Heart left ventricle (tissue), 13 donors: ENCODE measurements around the gene SRRM5.

Experiments used
- POLR2A ChIP-seq, 2 donors: fragments of 450-650 bp; IDR thresholded peaks; one replicate each; pipeline ENCODE4 v1.6.1; 2017; ENCODE audit warnings: antibody characterized with exemption in 2 of 2, mild to moderate bottlenecking in 2 of 2, moderate library complexity in 2 of 2
- TF ChIP-seq, protein P1 (sequence below), 12 donors: fragments of 200-600 bp; sonication (generic) in 4 of 12; IDR thresholded peaks; one replicate each; pipeline versions ENCODE4 v1.5.0 to v1.8.0; 2018 to 2022; ENCODE audit warnings: antibody characterized with exemption in 12 of 12, mild to moderate bottlenecking in 5 of 12
- donor health status: ischemic (EF 13 %, LVEDD 7.1; RV severe dilation, severe dysfunction).
- donor health status: DM: no; HTN: yes; CAD: no.
- donor health status: DM: no; HTN: no; CAD: no.
- donor health status: ischemic (EF 25% LVEDD 6.9; RV normal size, moderate dysfunction).
- donor health status: ischemic (EF 25% LVEDD 5.7; RV mildly dilated, moderate dysfunction).
- donor health status: ischemic (EF 35%, LVEDD 5.7; RV mildly dilated, moderate dysfunction).
- donor health status: nonischemic (EF 11% LVEDD 7.7; RV severe dilation, severe dysfunction).
- donor health status: DM: yes; HTN: yes; CAD: no.
- donor health status: PGD.
- donor health status: ischemic (EF 29% LVEDD 5.4; RV normal size, mild dysfunction).
- donor health status: nonischemic (EF 23%, LVEDD 6.1; RV moderate dilation, normal function).

DNA sequence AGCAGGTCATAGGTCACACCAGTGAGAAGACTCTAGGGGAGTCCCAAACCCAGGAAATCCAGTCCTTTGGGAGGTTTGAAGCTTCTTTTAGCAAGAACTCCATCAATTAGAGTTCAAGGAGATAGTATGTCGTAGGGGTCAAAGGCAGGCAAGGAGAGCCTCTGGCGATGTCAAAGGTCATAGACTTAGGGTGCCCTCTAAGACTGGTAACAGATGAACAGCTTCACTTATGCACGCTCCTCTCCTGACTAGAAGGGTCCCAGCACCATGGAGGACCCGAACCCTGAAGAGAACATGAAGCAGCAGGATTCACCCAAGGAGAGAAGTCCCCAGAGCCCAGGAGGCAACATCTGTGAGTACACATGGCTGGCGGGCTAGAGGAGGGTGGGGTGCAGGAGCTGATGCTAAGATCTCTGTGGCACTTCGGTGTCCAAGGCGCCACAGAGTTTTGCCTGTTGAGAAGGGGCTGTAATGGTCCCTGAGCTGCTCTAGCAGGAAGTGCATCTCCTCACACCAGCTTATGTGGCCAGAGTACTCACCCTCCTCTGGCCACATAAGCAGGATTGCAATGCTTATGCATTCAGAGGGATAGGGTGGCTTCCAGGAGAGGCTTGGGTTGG, 14.9 kb upstream of the SRRM5 start:
- TF ChIP-seq, protein P1, sequence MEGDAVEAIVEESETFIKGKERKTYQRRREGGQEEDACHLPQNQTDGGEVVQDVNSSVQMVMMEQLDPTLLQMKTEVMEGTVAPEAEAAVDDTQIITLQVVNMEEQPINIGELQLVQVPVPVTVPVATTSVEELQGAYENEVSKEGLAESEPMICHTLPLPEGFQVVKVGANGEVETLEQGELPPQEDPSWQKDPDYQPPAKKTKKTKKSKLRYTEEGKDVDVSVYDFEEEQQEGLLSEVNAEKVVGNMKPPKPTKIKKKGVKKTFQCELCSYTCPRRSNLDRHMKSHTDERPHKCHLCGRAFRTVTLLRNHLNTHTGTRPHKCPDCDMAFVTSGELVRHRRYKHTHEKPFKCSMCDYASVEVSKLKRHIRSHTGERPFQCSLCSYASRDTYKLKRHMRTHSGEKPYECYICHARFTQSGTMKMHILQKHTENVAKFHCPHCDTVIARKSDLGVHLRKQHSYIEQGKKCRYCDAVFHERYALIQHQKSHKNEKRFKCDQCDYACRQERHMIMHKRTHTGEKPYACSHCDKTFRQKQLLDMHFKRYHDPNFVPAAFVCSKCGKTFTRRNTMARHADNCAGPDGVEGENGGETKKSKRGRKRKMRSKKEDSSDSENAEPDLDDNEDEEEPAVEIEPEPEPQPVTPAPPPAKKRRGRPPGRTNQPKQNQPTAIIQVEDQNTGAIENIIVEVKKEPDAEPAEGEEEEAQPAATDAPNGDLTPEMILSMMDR (IDR thresholded peaks at IDR 0.05), result no peak
- no peak for TF ChIP-seq POLR2A (IDR thresholded peaks at IDR 0.05)
